Liver (tissue), 3 donors: ENCODE data around the gene MTPN.

Experiments
- ATF3 ChIP-seq: IDR thresholded peaks from 2 replicates; pipeline ENCODE4 v1.6.1; 2016; ENCODE audit warnings: antibody characterized with exemption
- CTCF ChIP-seq: fragments of 150-350 bp; IDR thresholded peaks from 2 replicates; pipeline ENCODE4 v1.5.1; 2017; ENCODE audit warnings: improper control_type of control experiment, low read depth, low read length; ENCODE audit not compliant: missing input control
- EGR1 ChIP-seq, 2 donors: IDR thresholded peaks; 2 replicates each; pipeline ENCODE4 v1.6.1; 2016 to 2018; ENCODE audit warnings: antibody characterized with exemption in 2 of 2, low read depth in 2 of 2
- MAX ChIP-seq: IDR thresholded peaks from 2 replicates; pipeline ENCODE4 v1.6.1; 2016; ENCODE audit warnings: antibody characterized with exemption
- RAD21 ChIP-seq, 2 donors: IDR thresholded peaks; 2 replicates each; pipeline ENCODE4 v1.6.1; 2016; ENCODE audit warnings: antibody characterized with exemption in 2 of 2, mild to moderate bottlenecking in 2 of 2
- REST ChIP-seq: IDR thresholded peaks from 2 replicates; pipeline ENCODE4 v1.6.1; 2016; ENCODE audit warnings: antibody characterized with exemption, mild to moderate bottlenecking
- donor health status: healthy.
- donor health status: healthy.

- TF ChIP-seq RAD21 (IDR thresholded peaks at IDR 0.05) (no peak), CTCF (no peak), REST (no peak), ATF3 (no peak), EGR1 (IDR thresholded peaks at IDR 0.05; ENCODE audit: low read depth in 2 of 2) (no peak), MAX (no peak)
Observed at GRCh38 chr7:135879233-135879632, 97.9 kb downstream of the MTPN start.
